K562 (cell line): ENCODE data around the gene DAPK1. TPM values are rescaled to one million over a fixed set of nuclear protein-coding genes. Genes with fewer than 3 reads are reported as not detected.

Experiments used
- ATAC-seq: fragments of 200-7000 bp; cut with Tn5 transposase; 3 replicates; pipeline ENCODE4 v1.9.1; 2020; ENCODE audit warnings: moderate library complexity
- BruUV-seq: library from RNA; stranded (reverse); fragments of 400-500 nt; replicated peaks from 2 replicates; lab custom pipeline; 2021; lab: Mats Ljungman, UMichigan
- CTCF ChIA-PET: fragments of 300-600 bp; formaldehyde crosslinking; extraction: SDS; loops from one replicate; lab custom pipeline; 2021; ENCODE audit warnings: low intra/inter-chr PET ratio; lab: Yijun Ruan, JAX
- POLR2A ChIA-PET: fragments of 300-600, 350-650 bp; sonication (Branson Sonifier 250); formaldehyde crosslinking; extraction: SDS; loops from one replicate; lab custom pipeline; 2021; ENCODE audit warnings: antibody characterized with exemption, inconsistent platforms; lab: Yijun Ruan, JAX
- DNase-seq, 4 experiments: peaks; one replicate each; pipeline versions ENCODE4 v3.0.0 to v3.0.0-alpha.2; 2011 to 2018; ENCODE audit warnings: low spot score in 3 of 4, mixed read lengths in 3 of 4; ENCODE audit errors: extremely low read depth in 1 of 4
- FAIRE-seq: peaks from 2 replicates; lab custom pipeline; 2011; peaks lifted over from hg19 to GRCh38; lab: Jason Lieb, UNC
- H2AFZ ChIP-seq: 2 replicates; pipeline ENCODE4 v1.6.0; 2011; ENCODE audit warnings: low read depth, low read length, control low read depth, inconsistent platforms
- H3K27ac ChIP-seq: fragments of 200-600 bp; 3 replicates; pipeline ENCODE4 v1.8.0; 2011; ENCODE audit warnings: low read depth, mild to moderate bottlenecking, control low read depth, inconsistent platforms, low read length, moderate library complexity, mixed read lengths; ENCODE audit errors: extremely low read depth
- H3K27me3 ChIP-seq, 2 experiments: fragments of 300-600 bp in 1 of 2; 2 replicates in 1 of 2; 3 replicates in 1 of 2; pipeline versions ENCODE4 v1.6.0 to v1.8.0; 2011; ENCODE audit warnings: inconsistent platforms in 2 of 2, low read length in 2 of 2, mild to moderate bottlenecking in 1 of 2, mixed read lengths in 1 of 2, moderate library complexity in 1 of 2; ENCODE audit not compliant: control insufficient read depth in 2 of 2, insufficient read depth in 2 of 2
- H3K36me3 ChIP-seq: fragments of 300-600 bp; 3 replicates; pipeline ENCODE4 v1.8.0; 2011; ENCODE audit warnings: mild to moderate bottlenecking, low read length, inconsistent platforms; ENCODE audit not compliant: control insufficient read depth, insufficient read depth
- H3K4me1 ChIP-seq, 2 experiments: fragments of 200-600 bp in 1 of 2; replicated peaks in 1 of 2; 2 replicates in 1 of 2; 3 replicates in 1 of 2; pipeline versions ENCODE4 v1.5.1 to v1.8.0; 2011; ENCODE audit warnings: inconsistent platforms in 2 of 2, low read length in 2 of 2, mild to moderate bottlenecking in 1 of 2, mixed read lengths in 1 of 2, moderate library complexity in 1 of 2; ENCODE audit not compliant: control insufficient read depth in 2 of 2, insufficient read depth in 2 of 2
- H3K4me2 ChIP-seq: 2 replicates; pipeline ENCODE4 v1.6.1; 2011; ENCODE audit warnings: low read length, control low read depth, inconsistent platforms, mixed read lengths; ENCODE audit not compliant: insufficient read depth
- H3K4me3 ChIP-seq: fragments of 200-600 bp; sonication (generic), shearing (Covaris generic); 2 replicates; pipeline ENCODE4 v1.5.1; 2016; ENCODE audit warnings: control low read depth, inconsistent platforms
- H3K79me2 ChIP-seq: fragments of 200-600 bp; 3 replicates; pipeline ENCODE4 v1.8.0; 2011; ENCODE audit warnings: low read length, inconsistent platforms; ENCODE audit not compliant: control insufficient read depth, insufficient read depth
- H3K9ac ChIP-seq, 2 experiments: 2 replicates each; pipeline versions ENCODE4 v1.6.0 to v1.6.1; 2011; ENCODE audit warnings: low read depth in 2 of 2, low read length in 2 of 2, control low read depth in 1 of 2, inconsistent platforms in 1 of 2, mild to moderate bottlenecking in 1 of 2, mixed read lengths in 1 of 2; ENCODE audit not compliant: insufficient read depth in 1 of 2
- H3K9me1 ChIP-seq: one replicate; pipeline ENCODE4 v1.6.0; 2011; ENCODE audit warnings: inconsistent platforms, mild to moderate bottlenecking, low read length, moderate library complexity; ENCODE audit not compliant: control insufficient read depth, insufficient read depth
- H3K9me3 ChIP-seq: replicated peaks from 2 replicates; pipeline ENCODE4 v1.5.1; 2011; ENCODE audit warnings: low read depth, low read length, inconsistent platforms; ENCODE audit not compliant: control insufficient read depth, insufficient read depth
- H4K20me1 ChIP-seq: replicated peaks from 2 replicates; pipeline ENCODE4 v1.6.1; 2011; ENCODE audit warnings: low read length, inconsistent platforms, mixed read lengths; ENCODE audit not compliant: control insufficient read depth, insufficient read depth
- HNRNPLL ChIP-seq: fragments of 200-400 bp; formaldehyde crosslinking; IDR thresholded peaks from 2 replicates; pipeline ENCODE4 v1.6.1; 2017; ENCODE audit warnings: low read length, low read depth, mild to moderate bottlenecking; ENCODE audit not compliant: poor library complexity, severe bottlenecking
- NR1H2 ChIP-seq: sonication (generic); formaldehyde crosslinking; IDR thresholded peaks from 2 replicates; pipeline ENCODE4 v1.4.0; 2020; ENCODE audit warnings: mild to moderate bottlenecking, missing genetic modification reagents
- THRA ChIP-seq: fragments of 450-650 bp; IDR thresholded peaks from 2 replicates; pipeline ENCODE4 v1.6.1; 2017; ENCODE audit warnings: mild to moderate bottlenecking, moderate library complexity
- WGBS: fragments of 100-300 bp; shearing (Covaris generic); methylation state at CpG from one replicate; pipeline ENCODE4 v1.1.6; 2016; ENCODE audit warnings: low coverage, mixed read lengths; ENCODE audit not compliant: insufficient coverage; ENCODE audit errors: missing lambda C conversion rate; 5-methylcytosine and 5-hydroxymethylcytosine counted together
- in situ Hi-C: fragments of 300-500 bp; cut with MboI; formaldehyde crosslinking; loops from 4 replicates; pipeline ENCODE4 v1.15.0; 2018; ENCODE audit warnings: inconsistent platforms, mixed read lengths
- intact Hi-C: fragments of 100-400 bp; cut with micrococcal nuclease; formaldehyde crosslinking; loops from 2 replicates; pipeline ENCODE4 v1.14.2; 2022
- polyA plus RNA-seq, 8 experiments: library from polyadenylated mRNA; depleted of rRNA in 4 of 8; stranded (reverse) in 5 of 8; unstranded in 3 of 8; fragments of >200 nt; fragmentation: Nextera tagmentation in 2 of 8; fragmentation: Illumina TruSeq in 1 of 8; extraction: Ambion mirVana in 2 of 8; extraction: Trizol in 1 of 8; gene quantifications; 2 replicates each; pipeline versions ENCODE4 v1.2.1 to v1.2.3, GENCODE V29; 2011 to 2014; ENCODE audit warnings: inconsistent platforms in 1 of 8, missing spikeins in 1 of 8
- total RNA-seq, 7 experiments: library from RNA; depleted of rRNA in 6 of 7; stranded (reverse); fragments of >200 nt in 6 of 7; fragmentation: Illumina TruSeq in 2 of 7; extraction: Trizol in 2 of 7; gene quantifications; 2 replicates each; pipeline versions ENCODE4 v1.2.1 to v1.2.3, GENCODE V29; 2011 to 2021; ENCODE audit warnings: low replicate concordance in 1 of 7

DAPK1 gene
- total and polyA plus RNA-seq, 9 of the 15 experiments (the other 6 are each of a cell fraction or from before 2014, with no cell fraction given), result 1.7 to 26.4 (median 15.8) TPM

- DNase-seq (no peak), ATAC-seq (no peak)
- Histone ChIP-seq H3K4me2 (no peak overlapping the region), H3K36me3 (peaks cover 4% of the 10 kb centered on the region; the same call in 1 of the 3 replicates), H3K27me3 (no peaks in the 10 kb centered on the region), H3K9me3 (no peaks in the 10 kb centered on the region), H3K4me3 (no peak overlapping the region), H3K4me1 (peaks cover 0 to 3% of the 10 kb centered on the region in 2 experiments; a peak in 2 of 5 replicates), H3K27ac (no peak overlapping the region), H3K9ac (no peak overlapping the region), H3K79me2 (peaks cover 3% of the 10 kb centered on the region; the same call in 1 of the 3 replicates)
- intact Hi-C loops, result loop anchor here (5.0 kb wide), 1 partner anchor 209 kb away; no protein-coding TSS in a partner anchor
- WGBS, result 75% methylated on average over 1 of the region's 1 CpG
- ChIA-PET CTCF (no interaction called here), POLR2A (interaction anchor here (0.6 to 1.4 kb wide), 2 partner anchors 23 to 31 kb away, joined by 3 read pairs; no protein-coding TSS in a partner anchor)
- BruUV-seq, result no TSS peak
- TF ChIP-seq THRA, result no peak
- TF ChIP-seq HNRNPLL, result no peak
- TF ChIP-seq NR1H2 (CRISPR knock-in tag), result no peak
- TF ChIP-seq, all 486 proteins: peak for 0
- Histone ChIP-seq H3K9me1 (no peaks in the 10 kb centered on the region), H4K20me1 (no peaks in the 10 kb centered on the region), H2AFZ (no peak overlapping the region)
- in situ Hi-C loops, result no loop called here
- FAIRE-seq, result no peak
Observed at GRCh38 chr9:87545858-87546257, 48.2 kb downstream of the DAPK1 start.
